Sigmoid colon (tissue), 7 donors: ENCODE data around the gene ACTR1B. TPM values are rescaled to one million over a fixed set of nuclear protein-coding genes. Genes with fewer than 3 reads are reported as not detected.
"Not testable (repeated sequence)": the region's sequence is repeated elsewhere in the genome, so short reads cannot be mapped to it uniquely, and the experiment has no call there.

Source experiments
- DNase-seq: peaks from one replicate; pipeline ENCODE4 v3.0.0-alpha.2; 2019
- H3K27ac ChIP-seq, 4 donors: fragments of 200-600 bp; sonication (generic); one replicate each; pipeline ENCODE4 v1.5.1; 2016 to 2019; ENCODE audit warnings: mild to moderate bottlenecking in 1 of 4
- H3K27me3 ChIP-seq, 3 donors: fragments of 200-600 bp; sonication (generic); one replicate each; pipeline ENCODE4 v1.5.1; 2019; ENCODE audit warnings: mild to moderate bottlenecking in 1 of 3
- H3K36me3 ChIP-seq, 4 donors: fragments of 200-600 bp; sonication (generic); one replicate each; pipeline ENCODE4 v1.5.1; 2016 to 2019
- H3K4me1 ChIP-seq, 4 donors: fragments of 200-600 bp; sonication (generic); one replicate each; pipeline ENCODE4 v1.5.1; 2017 to 2019
- H3K4me3 ChIP-seq, 4 donors: fragments of 200-600 bp; sonication (generic); one replicate each; pipeline ENCODE4 v1.5.1; 2017 to 2019; ENCODE audit warnings: mild to moderate bottlenecking in 2 of 4, moderate library complexity in 1 of 4
- H3K9me3 ChIP-seq, 4 donors: fragments of 200-600 bp in 3 of 4; sonication (generic) in 3 of 4; one replicate each; pipeline versions ENCODE4 v1.5.1 to v1.6.1; 2013 to 2019
- EP300 ChIP-seq, 4 donors: sonication (generic); formaldehyde crosslinking; IDR thresholded peaks; one replicate each; pipeline ENCODE4 v1.6.1; 2017; ENCODE audit warnings: antibody characterized with exemption in 4 of 4
- POLR2A ChIP-seq, 2 donors: fragments of 450-650 bp; IDR thresholded peaks; one replicate each; pipeline ENCODE4 v1.6.1; 2016; ENCODE audit warnings: antibody characterized with exemption in 2 of 2, mild to moderate bottlenecking in 2 of 2, moderate library complexity in 2 of 2
- POLR2AphosphoS5 ChIP-seq, 4 donors: sonication (generic); formaldehyde crosslinking; IDR thresholded peaks; one replicate each; pipeline ENCODE4 v1.6.1; 2017; ENCODE audit warnings: antibody characterized with exemption in 4 of 4
- WGBS, 2 donors: extraction: QIAGEN DNeasy Blood & Tissue Kit; methylation state at CpG; one replicate each; pipeline ENCODE4 v1.1.7; 2013; 5-methylcytosine and 5-hydroxymethylcytosine counted together
- intact Hi-C: fragments of 100-400 bp; cut with DNase I; formaldehyde crosslinking; loops from one replicate; pipeline ENCODE4 v1.15.1; 2023
- polyA plus RNA-seq, 3 donors: library from polyadenylated mRNA; stranded (reverse); fragments of 200-250 nt; gene quantifications; one replicate each; pipeline ENCODE4 v1.2.3, GENCODE V29; 2013
- total RNA-seq, 4 donors: library from RNA; depleted of rRNA; stranded (reverse); fragments of >200 nt; gene quantifications; one replicate each; pipeline ENCODE4 v1.1.0, GENCODE V29; 2016
- TF ChIP-seq, protein P1 (sequence below), 4 experiments: fragments of 450-650 bp in 3 of 4; fragments of 200-600 bp in 1 of 4; IDR thresholded peaks; one replicate each; pipeline ENCODE4 v1.5.1; 2016 to 2019; ENCODE audit warnings: antibody characterized with exemption in 4 of 4, mild to moderate bottlenecking in 3 of 4, moderate library complexity in 2 of 4
- donor health status: healthy with polysubstance abuse.
- donor health status: Bipolar disorder and iron deficiency.
- donor health status: healthy.

The ACTR1B gene
- total RNA-seq = 10 to 100 TPM; 63.0 to 85.3 (median 77.6) TPM
- 10 to 100 TPM; 55.3 to 75.4 (median 67.5) TPM for polyA plus RNA-seq

- WGBS, 2 donors = 0 to 1% methylated on average over 60 of the region's 60 CpGs
- Histone ChIP-seq H3K27me3 (no peaks in the 10 kb centered on the region), H3K27ac (peak within 1 kb of the TSS; percentile 93 to 98 (median 97)), H3K9me3 (no peaks in the 10 kb centered on the region), H3K4me3 (peak within 1 kb of the TSS; percentile 65 to 83 (median 76)), H3K36me3 (peaks cover 0 to 14% (median under 1%) of the 10 kb centered on the region in 4 donors), H3K4me1 (peaks cover 0 to 38% (median 28%) of the 10 kb centered on the region in 4 donors)
- TF ChIP-seq POLR2A (IDR thresholded peaks at IDR 0.05) (peak; percentile 62 to 82), EP300 (IDR thresholded peaks at IDR 0.05) (peak in 1 of 4 donors; percentile 66), POLR2AphosphoS5 (IDR thresholded peaks at IDR 0.05) (peak; percentile 80 to 97 (median 82))
- TF ChIP-seq, protein P1, sequence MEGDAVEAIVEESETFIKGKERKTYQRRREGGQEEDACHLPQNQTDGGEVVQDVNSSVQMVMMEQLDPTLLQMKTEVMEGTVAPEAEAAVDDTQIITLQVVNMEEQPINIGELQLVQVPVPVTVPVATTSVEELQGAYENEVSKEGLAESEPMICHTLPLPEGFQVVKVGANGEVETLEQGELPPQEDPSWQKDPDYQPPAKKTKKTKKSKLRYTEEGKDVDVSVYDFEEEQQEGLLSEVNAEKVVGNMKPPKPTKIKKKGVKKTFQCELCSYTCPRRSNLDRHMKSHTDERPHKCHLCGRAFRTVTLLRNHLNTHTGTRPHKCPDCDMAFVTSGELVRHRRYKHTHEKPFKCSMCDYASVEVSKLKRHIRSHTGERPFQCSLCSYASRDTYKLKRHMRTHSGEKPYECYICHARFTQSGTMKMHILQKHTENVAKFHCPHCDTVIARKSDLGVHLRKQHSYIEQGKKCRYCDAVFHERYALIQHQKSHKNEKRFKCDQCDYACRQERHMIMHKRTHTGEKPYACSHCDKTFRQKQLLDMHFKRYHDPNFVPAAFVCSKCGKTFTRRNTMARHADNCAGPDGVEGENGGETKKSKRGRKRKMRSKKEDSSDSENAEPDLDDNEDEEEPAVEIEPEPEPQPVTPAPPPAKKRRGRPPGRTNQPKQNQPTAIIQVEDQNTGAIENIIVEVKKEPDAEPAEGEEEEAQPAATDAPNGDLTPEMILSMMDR (IDR thresholded peaks at IDR 0.05) = peak; percentile 62 to 72 (median 64)
- intact Hi-C loops = loop anchor here (1.0 to 10.0 kb wide), 5 partner anchors 18 to 1132 kb away; partner anchors contain the start of genes COA5, COX5B and UNC50
- DNase-seq = peak; percentile 99
These were observed at the start of gene ACTR1B for GRCh38 chr2:97663962-97664635. TSS of gene ACTR1B (minus strand) at chr2:97664044. CDS start at chr2:97663890, 154 bp downstream.

GRCh38 chr2:97712693-97713295 is 49.0 kb upstream of the ACTR1B start:
- no peaks in the 10 kb centered on the region for H3K9me3 ChIP-seq
- WGBS, 2 donors = 70 to 81% methylated on average over 11 of the region's 11 CpGs
- DNase-seq = peak; percentile 56
- no peaks in the 10 kb centered on the region for H3K36me3 ChIP-seq
- no peaks in the 10 kb centered on the region for H3K4me1 ChIP-seq
- no peak overlapping the region for H3K4me3 ChIP-seq
- H3K27me3 ChIP-seq = no peaks in the 10 kb centered on the region
- TF ChIP-seq POLR2AphosphoS5 (IDR thresholded peaks at IDR 0.05) (no peak), POLR2A (IDR thresholded peaks at IDR 0.05) (no peak), EP300 (IDR thresholded peaks at IDR 0.05) (no peak)
- TF ChIP-seq, protein P1 (IDR thresholded peaks at IDR 0.05) = no peak
- no peak overlapping the region for H3K27ac ChIP-seq
- intact Hi-C loops = no loop called here

DNA sequence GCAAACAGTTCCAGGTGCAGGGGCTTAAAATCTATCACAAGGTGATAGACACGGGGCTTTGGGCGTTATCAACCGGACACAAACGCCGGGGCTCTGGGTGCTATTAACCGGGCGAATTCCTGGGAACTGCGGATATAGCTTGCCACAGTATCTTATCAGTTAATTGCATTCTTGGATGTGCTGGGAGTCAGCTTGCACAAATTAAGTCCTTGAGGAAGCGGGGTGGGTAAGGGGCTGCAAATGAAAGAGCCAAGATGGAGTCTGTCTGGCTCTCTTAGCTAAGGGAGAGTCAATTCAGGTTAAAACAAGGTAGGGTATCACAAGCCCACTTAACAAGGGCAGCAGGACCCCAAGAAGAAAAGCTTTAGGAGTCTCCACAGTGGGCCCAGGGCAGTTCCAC is 48.3 kb upstream of the ACTR1B start:
- H3K27ac ChIP-seq, H3K4me3 ChIP-seq, intact Hi-C loops, DNase-seq, H3K27me3 ChIP-seq, H3K4me1 ChIP-seq, H3K9me3 ChIP-seq, H3K36me3 ChIP-seq: not testable (repeated sequence)
- 68 to 86% methylated on average over 9 of the region's 9 CpGs for WGBS, 2 donors

GRCh38 chr2:97711394-97711711 is 47.5 kb upstream of the ACTR1B start:
- WGBS, 2 donors = 75 to 83% methylated on average over 6 of the region's 6 CpGs
- Histone ChIP-seq H3K9me3 (no peaks in the 10 kb centered on the region), H3K27me3 (no peaks in the 10 kb centered on the region), H3K4me1 (no peaks in the 10 kb centered on the region), H3K36me3 (no peaks in the 10 kb centered on the region), H3K27ac (no peak overlapping the region), H3K4me3 (no peak overlapping the region)
- DNase-seq = no peak
- no peak for TF ChIP-seq POLR2A (IDR thresholded peaks at IDR 0.05)
- TF ChIP-seq EP300 (IDR thresholded peaks at IDR 0.05) = no peak
- TF ChIP-seq POLR2AphosphoS5 (IDR thresholded peaks at IDR 0.05) = no peak
- TF ChIP-seq, protein P1 (IDR thresholded peaks at IDR 0.05) = no peak
- intact Hi-C loops = no loop called here

DNA sequence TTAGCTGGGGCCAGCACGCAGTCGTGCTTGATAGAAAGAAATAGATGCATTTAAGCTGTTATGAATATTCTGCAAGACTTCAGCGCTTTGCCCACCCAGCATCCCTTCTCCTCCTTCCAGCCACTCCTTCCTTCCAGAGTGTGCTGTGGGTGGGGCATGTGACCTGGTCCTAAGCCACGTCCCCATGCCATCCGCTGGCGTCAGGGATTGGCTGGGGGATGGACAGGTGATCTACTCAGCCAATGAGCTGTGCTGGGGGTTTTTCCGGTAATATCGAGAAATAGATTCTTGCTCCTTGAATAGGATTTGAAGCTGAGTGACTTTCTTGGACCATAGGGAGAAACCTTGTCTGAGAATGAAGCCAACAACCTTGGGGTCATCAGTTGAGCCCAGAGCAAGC is 44.8 kb upstream of the ACTR1B start:
- intact Hi-C loops = no loop called here
- no peak overlapping the region for H3K4me3 ChIP-seq
- DNase-seq = peak; percentile 34
- WGBS, 2 donors = 94 to 95% methylated on average over 8 of the region's 8 CpGs
- no peaks in the 10 kb centered on the region for H3K9me3 ChIP-seq
- TF ChIP-seq POLR2AphosphoS5 (IDR thresholded peaks at IDR 0.05) (no peak), POLR2A (IDR thresholded peaks at IDR 0.05) (no peak), EP300 (IDR thresholded peaks at IDR 0.05) (no peak)
- TF ChIP-seq, protein P1 (IDR thresholded peaks at IDR 0.05) = no peak
- H3K4me1 ChIP-seq = no peaks in the 10 kb centered on the region
- H3K27me3 ChIP-seq = no peaks in the 10 kb centered on the region
- no peaks in the 10 kb centered on the region for H3K36me3 ChIP-seq
- no peak overlapping the region for H3K27ac ChIP-seq
